Measurements from ENCODE around the gene TBX21.
A peak's percentile ranks its signal among the peaks of the same experiment; 100 is the strongest.

The TBX21 gene

GRCh38 chr17:47776330-47777197, 43.5 kb downstream of the TBX21 start:
- DNase-seq: peak in 5 of 6 experiments; percentile 3 to 58 (median 20)

- DNase-seq: no peak
Measured at GRCh38 chr17:47778184-47778635, 45.2 kb downstream of the TBX21 start.

- no peak for DNase-seq
Measured at GRCh38 chr17:47781397-47781796, 48.4 kb downstream of the TBX21 start.

GRCh38 chr17:47785538-47786123, 52.6 kb downstream of the TBX21 start:
- DNase-seq: no peak

- DNase-seq: peak in 3 of 6 experiments; percentile 2 to 14 (median 11)
Measured at GRCh38 chr17:47789611-47790561, 56.9 kb downstream of the TBX21 start.

GRCh38 chr17:47791025-47791424, 58.0 kb downstream of the TBX21 start:
- DNase-seq: no peak

- DNase-seq: no peak
Measured at GRCh38 chr17:47792457-47792856, 59.4 kb downstream of the TBX21 start.

GRCh38 chr17:47792979-47793378, 59.9 kb downstream of the TBX21 start:
- no peak for DNase-seq

Data from stimulated activated naive CD4-positive, alpha-beta T cell (primary cell).